ENCODE measurements around the gene UBE4A. TPM values are rescaled to one million over a fixed set of nuclear protein-coding genes. Genes with fewer than 3 reads are reported as not detected.

The UBE4A gene, protein sequence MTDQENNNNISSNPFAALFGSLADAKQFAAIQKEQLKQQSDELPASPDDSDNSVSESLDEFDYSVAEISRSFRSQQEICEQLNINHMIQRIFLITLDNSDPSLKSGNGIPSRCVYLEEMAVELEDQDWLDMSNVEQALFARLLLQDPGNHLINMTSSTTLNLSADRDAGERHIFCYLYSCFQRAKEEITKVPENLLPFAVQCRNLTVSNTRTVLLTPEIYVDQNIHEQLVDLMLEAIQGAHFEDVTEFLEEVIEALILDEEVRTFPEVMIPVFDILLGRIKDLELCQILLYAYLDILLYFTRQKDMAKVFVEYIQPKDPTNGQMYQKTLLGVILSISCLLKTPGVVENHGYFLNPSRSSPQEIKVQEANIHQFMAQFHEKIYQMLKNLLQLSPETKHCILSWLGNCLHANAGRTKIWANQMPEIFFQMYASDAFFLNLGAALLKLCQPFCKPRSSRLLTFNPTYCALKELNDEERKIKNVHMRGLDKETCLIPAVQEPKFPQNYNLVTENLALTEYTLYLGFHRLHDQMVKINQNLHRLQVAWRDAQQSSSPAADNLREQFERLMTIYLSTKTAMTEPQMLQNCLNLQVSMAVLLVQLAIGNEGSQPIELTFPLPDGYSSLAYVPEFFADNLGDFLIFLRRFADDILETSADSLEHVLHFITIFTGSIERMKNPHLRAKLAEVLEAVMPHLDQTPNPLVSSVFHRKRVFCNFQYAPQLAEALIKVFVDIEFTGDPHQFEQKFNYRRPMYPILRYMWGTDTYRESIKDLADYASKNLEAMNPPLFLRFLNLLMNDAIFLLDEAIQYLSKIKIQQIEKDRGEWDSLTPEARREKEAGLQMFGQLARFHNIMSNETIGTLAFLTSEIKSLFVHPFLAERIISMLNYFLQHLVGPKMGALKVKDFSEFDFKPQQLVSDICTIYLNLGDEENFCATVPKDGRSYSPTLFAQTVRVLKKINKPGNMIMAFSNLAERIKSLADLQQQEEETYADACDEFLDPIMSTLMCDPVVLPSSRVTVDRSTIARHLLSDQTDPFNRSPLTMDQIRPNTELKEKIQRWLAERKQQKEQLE
- 41.2 and 44.1 TPM in 2 replicates for total RNA-seq

DNA sequence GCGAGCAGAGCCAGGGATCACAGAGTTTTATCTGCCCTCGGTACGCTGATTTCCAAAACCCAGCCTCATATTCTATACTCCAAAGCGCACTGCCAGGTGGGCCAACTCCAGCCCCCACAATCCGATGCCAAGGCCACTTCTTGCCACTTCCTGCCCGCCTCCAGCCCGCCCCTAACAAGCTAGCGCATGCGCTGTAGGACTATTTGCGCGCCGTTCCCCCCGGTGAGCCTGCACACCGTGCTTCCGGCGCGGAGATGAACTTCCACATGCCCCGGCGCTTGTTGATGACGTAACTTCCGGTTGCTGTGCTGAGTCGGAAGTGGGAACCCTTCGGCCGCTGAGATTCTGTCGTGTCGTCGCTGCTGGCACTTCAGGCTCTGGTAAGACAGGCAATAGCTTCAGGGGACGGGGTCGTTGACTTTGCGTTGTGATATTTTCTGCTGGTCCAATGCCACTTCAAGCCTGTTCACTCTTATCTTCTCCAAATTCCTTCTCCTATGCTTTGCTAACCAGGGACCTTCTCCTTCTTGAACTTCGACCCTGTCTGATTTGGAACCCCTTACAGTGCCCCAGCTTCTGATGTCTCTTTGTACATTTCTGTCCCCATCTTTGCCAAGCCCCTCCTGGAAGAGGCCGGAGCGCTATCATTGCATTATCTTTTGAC is at the start of gene UBE4A:
Gene UBE4A, plus strand, starts transcription at position 306 of the 664 bp plus-strand sequence. CDS start 5,481 bp downstream, outside the sequence.
- Mint-ChIP-seq H3K4me3 (ENCODE audit: low read depth) (peak within 1 kb of the TSS; percentile 92), H3K27me3 (ENCODE audit: low read depth) (no peaks in the 10 kb centered on the region), H3K9me3 (no peaks in the 10 kb centered on the region), H3K27ac (peak within 1 kb of the TSS; percentile 84), H3K4me1 (ENCODE audit: low read depth) (peaks cover 33% of the 10 kb centered on the region), H3K36me3 (ENCODE audit: low read depth) (peaks cover 17% of the 10 kb centered on the region)
- intact Hi-C loops (cut with micrococcal nuclease), result loop anchor here (1.0 to 5.0 kb wide), 3 partner anchors 17 to 157 kb away; partner anchors contain the start of genes ATP5MG and CD3D
- DNase-seq (ENCODE audit: low spot score), result peak; percentile 96

DNA sequence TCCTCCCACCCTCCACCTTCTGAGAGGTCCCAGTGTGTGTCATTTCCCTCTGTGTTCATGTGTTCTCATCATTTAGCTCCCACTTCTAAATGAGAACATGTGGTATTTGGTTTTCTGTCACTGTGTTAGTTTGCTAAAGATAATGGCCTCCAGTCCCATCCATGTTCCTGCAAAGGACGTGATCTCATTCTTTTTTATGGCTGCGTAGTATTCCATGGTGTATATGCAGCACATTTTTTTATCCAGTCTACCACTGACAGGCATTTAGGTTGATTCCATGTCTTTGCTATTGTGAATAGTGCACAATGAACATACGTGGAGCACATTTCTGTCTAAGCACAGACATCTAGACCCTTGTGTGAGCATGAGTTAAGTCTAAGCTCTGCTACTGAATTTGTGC is 49.1 kb upstream of the UBE4A start:
- H3K27ac Mint-ChIP-seq, result peak overlapping the region; percentile 71
- no peak for DNase-seq (ENCODE audit: low spot score)
- H3K4me3 Mint-ChIP-seq (ENCODE audit: low read depth), result no peak overlapping the region
- H3K9me3 Mint-ChIP-seq, result peaks cover 3% of the 10 kb centered on the region
- no peaks in the 10 kb centered on the region for H3K27me3 Mint-ChIP-seq (ENCODE audit: low read depth)
- peaks cover 89% of the 10 kb centered on the region for H3K36me3 Mint-ChIP-seq (ENCODE audit: low read depth)
- intact Hi-C loops (cut with micrococcal nuclease), result loop anchor here (2.0 kb wide), 1 partner anchor 13 kb away; no protein-coding TSS in a partner anchor
- peaks cover 71% of the 10 kb centered on the region for H3K4me1 Mint-ChIP-seq (ENCODE audit: low read depth)

DNA sequence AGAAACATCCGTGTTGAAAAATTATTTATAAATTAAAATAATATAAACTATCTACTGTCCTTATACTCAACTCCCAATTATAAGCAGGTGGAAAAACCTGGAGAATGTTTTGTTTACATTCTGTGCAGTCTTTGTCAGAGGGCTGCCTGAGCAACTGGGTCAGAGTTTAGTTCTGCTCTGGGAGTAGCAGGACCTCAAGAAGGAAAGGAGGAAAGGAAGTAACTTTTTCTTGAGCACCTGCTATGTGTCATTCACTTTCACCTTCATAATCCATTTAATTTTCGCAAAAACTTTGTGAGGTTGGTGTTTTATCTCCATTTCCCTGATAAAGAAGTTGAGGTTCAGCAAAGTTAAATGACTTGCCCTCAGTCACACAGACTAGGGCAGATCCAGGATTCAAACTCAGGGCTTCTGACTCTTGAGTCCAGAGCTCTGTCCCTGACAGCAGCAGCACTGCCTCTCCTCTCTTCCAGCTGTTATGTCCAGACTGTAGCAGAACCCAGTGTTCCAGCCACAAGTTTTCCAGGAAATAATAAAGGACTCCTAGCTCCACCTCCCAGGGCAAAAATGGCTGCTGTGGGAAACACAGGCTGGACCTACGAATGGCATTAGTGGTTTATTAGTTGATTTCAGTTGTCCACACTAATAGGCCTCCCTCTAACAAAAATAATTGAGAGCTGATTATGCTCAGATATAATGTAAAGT is 48.5 kb upstream of the UBE4A start:
- Mint-ChIP-seq H3K4me1 (ENCODE audit: low read depth) (peaks cover 75% of the 10 kb centered on the region), H3K36me3 (ENCODE audit: low read depth) (peaks cover 90% of the 10 kb centered on the region), H3K4me3 (ENCODE audit: low read depth) (no peak overlapping the region), H3K9me3 (peaks cover 3% of the 10 kb centered on the region), H3K27me3 (ENCODE audit: low read depth) (no peaks in the 10 kb centered on the region), H3K27ac (peak overlapping the region; percentile 35)
- intact Hi-C loops (cut with micrococcal nuclease), result loop anchor here (2.0 kb wide), 1 partner anchor 14 kb away; no protein-coding TSS in a partner anchor
- no peak for DNase-seq (ENCODE audit: low spot score)

DNA sequence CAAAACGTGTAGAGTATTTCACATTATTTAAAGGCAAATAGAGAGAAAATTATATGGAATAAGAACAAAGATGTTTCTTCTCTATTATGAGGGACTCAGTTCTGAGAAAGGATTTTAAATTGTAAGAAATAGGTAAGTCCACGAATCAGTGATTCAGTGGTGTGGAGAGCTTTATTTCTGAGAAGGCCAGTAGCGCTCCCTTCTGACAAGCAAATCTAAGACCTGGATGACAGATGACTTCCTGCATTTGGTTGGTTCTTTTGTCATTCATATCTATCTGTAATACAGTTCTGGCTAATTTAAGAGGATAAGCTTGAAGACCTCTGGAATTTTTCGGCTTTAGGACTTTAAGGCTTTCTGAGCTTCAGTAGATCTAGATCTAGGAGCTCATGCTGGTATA is 47.9 kb upstream of the UBE4A start:
- Mint-ChIP-seq H3K36me3 (ENCODE audit: low read depth) (peaks cover 89% of the 10 kb centered on the region), H3K27ac (peak overlapping the region; percentile 35), H3K4me3 (ENCODE audit: low read depth) (no peak overlapping the region), H3K27me3 (ENCODE audit: low read depth) (no peaks in the 10 kb centered on the region), H3K9me3 (peaks cover 3% of the 10 kb centered on the region), H3K4me1 (ENCODE audit: low read depth) (peaks cover 76% of the 10 kb centered on the region)
- DNase-seq (ENCODE audit: low spot score), result no peak
- intact Hi-C loops (cut with micrococcal nuclease), result loop anchor here (2.0 kb wide), 1 partner anchor 15 kb away; no protein-coding TSS in a partner anchor

DNA sequence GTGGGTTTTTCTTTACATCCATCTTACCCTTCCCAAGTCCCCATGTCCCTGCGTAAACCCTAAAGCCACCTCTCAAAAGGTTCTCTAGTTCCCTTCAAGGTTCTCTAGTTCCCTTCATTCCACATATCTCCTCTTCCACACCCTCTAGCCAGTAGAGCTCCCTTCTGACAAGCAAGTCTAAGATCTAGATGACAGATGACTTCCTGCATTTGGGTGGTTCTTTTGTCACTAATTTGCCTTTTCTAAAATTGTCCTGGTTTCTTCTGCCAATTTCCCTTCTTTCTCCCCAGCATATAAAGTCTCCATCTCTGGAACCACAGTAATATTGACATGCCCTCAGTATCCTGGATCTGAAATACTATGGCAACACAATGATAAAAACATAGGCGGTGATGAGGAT is 47.1 kb upstream of the UBE4A start:
- intact Hi-C loops (cut with micrococcal nuclease), result no loop called here
- Mint-ChIP-seq H3K36me3 (ENCODE audit: low read depth) (peaks cover 87% of the 10 kb centered on the region), H3K27ac (peak overlapping the region; percentile 33), H3K4me1 (ENCODE audit: low read depth) (peaks cover 75% of the 10 kb centered on the region), H3K27me3 (ENCODE audit: low read depth) (no peaks in the 10 kb centered on the region), H3K4me3 (ENCODE audit: low read depth) (no peak overlapping the region), H3K9me3 (peaks cover 3% of the 10 kb centered on the region)
- DNase-seq (ENCODE audit: low spot score), result no peak

DNA sequence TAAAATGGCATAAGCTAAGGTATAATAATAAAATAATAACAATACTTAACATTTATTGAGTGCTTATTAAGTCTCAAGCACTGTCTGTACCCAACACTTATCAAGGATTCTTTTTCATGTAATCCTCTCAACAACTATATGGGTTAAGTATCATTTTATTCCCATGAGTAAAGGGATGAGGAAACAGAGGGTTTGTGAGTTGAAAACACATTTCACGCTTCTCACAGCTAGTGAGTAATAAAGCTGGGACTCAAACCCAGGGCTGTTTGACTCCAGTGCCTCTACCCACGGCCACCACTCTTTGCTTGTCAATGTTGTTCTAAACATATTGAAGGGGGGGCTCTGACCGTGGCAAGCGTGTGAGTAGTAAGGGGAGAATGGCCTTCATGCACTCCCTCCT is 46.2 kb upstream of the UBE4A start:
- no peaks in the 10 kb centered on the region for H3K27me3 Mint-ChIP-seq (ENCODE audit: low read depth)
- H3K27ac Mint-ChIP-seq, result peak overlapping the region; percentile 56
- peaks cover 75% of the 10 kb centered on the region for H3K4me1 Mint-ChIP-seq (ENCODE audit: low read depth)
- H3K4me3 Mint-ChIP-seq (ENCODE audit: low read depth), result no peak overlapping the region
- intact Hi-C loops (cut with micrococcal nuclease), result no loop called here
- peaks cover 80% of the 10 kb centered on the region for H3K36me3 Mint-ChIP-seq (ENCODE audit: low read depth)
- no peak for DNase-seq (ENCODE audit: low spot score)
- H3K9me3 Mint-ChIP-seq, result peaks cover 3% of the 10 kb centered on the region

DNA sequence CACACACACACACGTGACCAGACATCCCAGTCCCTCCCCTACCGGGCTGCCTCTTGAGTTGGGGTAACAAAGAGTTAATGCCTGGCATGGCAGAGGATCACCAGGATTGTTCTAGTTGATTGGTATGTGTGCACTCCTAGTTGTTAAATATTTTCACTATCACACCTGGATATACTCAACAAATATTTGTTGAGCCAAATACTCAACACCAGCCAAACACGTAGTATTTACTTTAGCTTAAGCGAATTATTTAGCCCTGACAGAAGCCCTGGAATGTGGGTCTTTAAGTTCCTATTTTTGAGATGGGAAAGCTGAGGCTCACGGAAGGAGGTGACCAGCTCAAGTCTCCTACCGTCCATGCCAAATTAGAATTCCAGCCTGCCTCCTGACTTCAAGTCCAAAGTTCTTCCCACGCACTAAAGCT is 44.4 kb upstream of the UBE4A start:
- intact Hi-C loops (cut with micrococcal nuclease), result no loop called here
- peak overlapping the region; percentile 24 for H3K4me3 Mint-ChIP-seq (ENCODE audit: low read depth)
- no peak for DNase-seq (ENCODE audit: low spot score)
- no peaks in the 10 kb centered on the region for H3K27me3 Mint-ChIP-seq (ENCODE audit: low read depth)
- peaks cover 68% of the 10 kb centered on the region for H3K36me3 Mint-ChIP-seq (ENCODE audit: low read depth)
- peak overlapping the region; percentile 91 for H3K27ac Mint-ChIP-seq
- peaks cover 77% of the 10 kb centered on the region for H3K4me1 Mint-ChIP-seq (ENCODE audit: low read depth)
- H3K9me3 Mint-ChIP-seq, result peaks cover 3% of the 10 kb centered on the region

DNA sequence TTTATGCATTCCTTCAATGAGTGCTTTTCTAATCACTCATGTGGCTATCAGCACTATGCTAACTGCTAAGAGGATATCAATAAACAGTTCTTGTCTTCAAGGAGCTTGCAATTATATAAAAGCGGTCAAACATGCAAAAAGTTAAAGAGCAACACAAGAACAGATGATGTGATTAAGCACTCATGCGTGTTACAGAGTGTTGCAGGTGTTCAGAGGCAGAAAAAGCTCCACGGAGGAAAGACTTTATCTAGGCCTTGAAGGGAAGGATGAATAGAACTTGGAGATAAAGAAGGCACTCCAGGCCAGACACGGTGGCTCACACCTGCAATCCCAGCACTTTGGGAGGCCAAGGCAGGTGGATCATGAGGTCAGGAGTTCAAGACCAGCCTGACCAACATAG is 41.3 kb upstream of the UBE4A start:
- no peak overlapping the region for H3K4me3 Mint-ChIP-seq (ENCODE audit: low read depth)
- no peak for DNase-seq (ENCODE audit: low spot score)
- intact Hi-C loops (cut with micrococcal nuclease), result no loop called here
- H3K27ac Mint-ChIP-seq, result no peak overlapping the region
- no peaks in the 10 kb centered on the region for H3K9me3 Mint-ChIP-seq
- no peaks in the 10 kb centered on the region for H3K27me3 Mint-ChIP-seq (ENCODE audit: low read depth)
- H3K4me1 Mint-ChIP-seq (ENCODE audit: low read depth), result peaks cover 63% of the 10 kb centered on the region
- H3K36me3 Mint-ChIP-seq (ENCODE audit: low read depth), result peaks cover 41% of the 10 kb centered on the region

DNA sequence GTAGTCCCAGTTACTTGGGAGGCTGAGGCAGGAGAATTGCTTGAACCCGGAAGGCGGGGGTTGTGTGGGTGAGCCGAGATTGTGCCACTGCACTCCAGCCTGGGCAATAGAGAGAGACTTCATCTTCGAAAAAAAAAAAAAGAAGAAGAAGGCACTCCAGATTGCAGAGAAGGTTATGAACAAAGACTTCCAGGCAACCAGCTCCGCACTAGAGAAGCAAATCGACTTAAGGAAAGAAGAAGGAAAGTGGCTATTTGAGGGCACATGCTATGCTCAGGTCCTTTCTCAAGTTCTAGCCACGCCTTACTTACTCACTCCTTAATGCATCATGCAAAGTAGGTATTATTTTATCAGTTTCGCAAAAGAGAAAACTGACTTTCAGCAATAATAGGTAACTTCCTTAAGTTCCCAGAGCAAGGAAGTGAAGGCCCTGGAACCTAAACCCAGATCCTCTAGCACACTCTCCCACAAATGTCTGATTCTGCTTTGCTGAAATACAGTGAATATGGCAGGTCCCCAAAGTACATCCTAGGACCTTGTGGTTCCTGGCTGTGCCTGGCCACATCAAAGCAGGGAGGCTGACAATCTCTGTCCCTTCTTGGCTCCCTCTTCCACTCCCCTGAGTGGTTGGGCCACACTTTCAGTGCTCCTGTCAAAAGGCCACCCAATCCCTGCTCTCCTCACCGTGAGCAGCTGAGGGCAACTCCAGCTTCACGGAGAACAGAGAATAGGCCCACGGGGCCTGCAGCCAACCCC is 40.6 kb upstream of the UBE4A start:
- no peak for DNase-seq (ENCODE audit: low spot score)
- Mint-ChIP-seq H3K9me3 (no peaks in the 10 kb centered on the region), H3K36me3 (ENCODE audit: low read depth) (peaks cover 42% of the 10 kb centered on the region), H3K27me3 (ENCODE audit: low read depth) (no peaks in the 10 kb centered on the region), H3K27ac (no peak overlapping the region), H3K4me3 (ENCODE audit: low read depth) (no peak overlapping the region), H3K4me1 (ENCODE audit: low read depth) (peaks cover 61% of the 10 kb centered on the region)
- intact Hi-C loops (cut with micrococcal nuclease), result no loop called here

DNA sequence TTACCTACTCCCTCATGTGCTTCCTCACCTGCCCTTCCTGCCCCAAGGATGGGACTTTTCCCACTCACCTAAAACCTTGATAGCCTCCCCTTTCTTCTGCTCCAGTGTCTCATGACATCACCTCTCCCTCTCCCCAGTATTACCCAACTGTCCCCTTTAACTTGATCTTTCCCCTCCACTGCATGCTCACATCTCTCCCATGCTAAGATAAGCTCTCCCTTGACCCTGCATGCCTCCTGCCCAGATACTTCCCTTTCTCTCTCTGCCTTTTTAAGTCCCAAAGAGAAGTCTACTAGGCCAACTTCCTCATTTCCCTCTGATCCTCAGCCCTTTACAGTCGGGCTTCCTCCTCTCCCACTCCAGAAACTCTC is 40.1 kb upstream of the UBE4A start:
- Mint-ChIP-seq H3K27me3 (ENCODE audit: low read depth) (no peaks in the 10 kb centered on the region), H3K4me3 (ENCODE audit: low read depth) (no peak overlapping the region), H3K27ac (no peak overlapping the region), H3K9me3 (no peaks in the 10 kb centered on the region), H3K4me1 (ENCODE audit: low read depth) (peaks cover 55% of the 10 kb centered on the region), H3K36me3 (ENCODE audit: low read depth) (peaks cover 36% of the 10 kb centered on the region)
- intact Hi-C loops (cut with micrococcal nuclease), result no loop called here
- DNase-seq (ENCODE audit: low spot score), result no peak

DNA sequence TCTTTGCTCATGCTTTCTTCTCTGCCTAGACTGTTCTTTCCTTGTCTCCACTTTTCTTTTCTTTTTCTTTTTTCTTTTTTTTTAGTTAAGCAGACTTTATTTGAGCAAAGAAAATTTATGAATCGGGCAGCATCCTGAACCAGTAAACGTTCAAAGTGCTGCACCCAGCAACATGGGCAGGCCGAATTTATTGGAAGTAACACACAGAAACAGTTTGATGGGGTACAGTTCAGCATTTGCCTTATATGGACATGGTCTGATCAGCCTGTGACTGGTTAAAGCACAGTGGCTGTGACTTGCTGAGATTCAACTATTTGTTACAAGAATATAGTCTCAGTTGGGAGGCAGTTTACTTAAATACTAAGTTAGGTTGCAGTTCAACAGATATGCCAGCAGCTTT is 38.9 kb upstream of the UBE4A start:
- no peaks in the 10 kb centered on the region for H3K27me3 Mint-ChIP-seq (ENCODE audit: low read depth)
- H3K36me3 Mint-ChIP-seq (ENCODE audit: low read depth), result peaks cover 26% of the 10 kb centered on the region
- no peak for DNase-seq (ENCODE audit: low spot score)
- no peak overlapping the region for H3K4me3 Mint-ChIP-seq (ENCODE audit: low read depth)
- peaks cover 48% of the 10 kb centered on the region for H3K4me1 Mint-ChIP-seq (ENCODE audit: low read depth)
- no peaks in the 10 kb centered on the region for H3K9me3 Mint-ChIP-seq
- no peak overlapping the region for H3K27ac Mint-ChIP-seq
- intact Hi-C loops (cut with micrococcal nuclease), result no loop called here

All from activated T-helper 2 cell treated with anti-CD3 and anti-CD28 coated beads, Interferon-gamma antibody, Interleukin-2, Interleukin-4, amounts not matched to agents 10 μg/mL and 5 μg/mL and 100 μg/mL, durations not matched to agents 14 hours and 24 hours and 36 hours (primary cell).